MCF 10A (cell line): Measurements from ENCODE around the gene SERPINB5. TPM values are rescaled to one million over a fixed set of nuclear protein-coding genes. Genes with fewer than 3 reads are reported as not detected.
A peak's percentile ranks its signal among the peaks of the same experiment; 100 is the strongest.
"Not testable (repeated sequence)": the region's sequence is repeated elsewhere in the genome, so short reads cannot be mapped to it uniquely, and the experiment has no call there.

Experiments
- BruUV-seq: library from RNA; stranded (reverse); fragments of 400-500 nt; replicated peaks from 2 replicates; lab custom pipeline; 2021; lab: Mats Ljungman, UMichigan
- CTCF ChIA-PET: fragments of 300-600 bp; sonication (Branson Sonifier 250); formaldehyde crosslinking; extraction: SDS; loops from one replicate; lab custom pipeline; 2021; ENCODE audit warnings: antibody characterized with exemption, inconsistent platforms; lab: Yijun Ruan, JAX
- POLR2A ChIA-PET: fragments of 300-600, 350-650 bp; sonication (Branson Sonifier 250); formaldehyde crosslinking; extraction: SDS; loops from one replicate; lab custom pipeline; 2020; ENCODE audit warnings: antibody characterized with exemption, inconsistent platforms; lab: Yijun Ruan, JAX
- DNase-seq: peaks from one replicate; pipeline ENCODE4 v3.0.0-alpha.2; 2018; ENCODE audit not compliant: unreplicated experiment
- H3K27ac Mint-ChIP-seq: one replicate; pipeline ENCODE4 v1.8.0; 2022; ENCODE audit warnings: mild to moderate bottlenecking, low read depth, mixed read lengths; ENCODE audit not compliant: unreplicated experiment
- H3K27me3 Mint-ChIP-seq: one replicate; pipeline ENCODE4 v1.8.0; 2022; ENCODE audit warnings: mixed read lengths; ENCODE audit not compliant: insufficient read depth, unreplicated experiment
- H3K36me3 Mint-ChIP-seq: one replicate; pipeline ENCODE4 v1.8.0; 2022; ENCODE audit warnings: mild to moderate bottlenecking, moderate library complexity, mixed read lengths; ENCODE audit not compliant: insufficient read depth, unreplicated experiment
- H3K4me1 Mint-ChIP-seq: one replicate; pipeline ENCODE4 v1.8.0; 2022; ENCODE audit warnings: mixed read lengths; ENCODE audit not compliant: insufficient read depth, unreplicated experiment
- H3K4me3 Mint-ChIP-seq: one replicate; pipeline ENCODE4 v1.8.0; 2022; ENCODE audit warnings: mild to moderate bottlenecking, moderate library complexity, mixed read lengths; ENCODE audit not compliant: unreplicated experiment
- H3K9me3 Mint-ChIP-seq: one replicate; pipeline ENCODE4 v1.8.0; 2022; ENCODE audit warnings: mixed read lengths; ENCODE audit not compliant: unreplicated experiment
- CTCF ChIP-seq: fragments of 200-600 bp; IDR thresholded peaks from one replicate; pipeline ENCODE4 v1.8.0; 2022; ENCODE audit warnings: antibody characterized with exemption, mild to moderate bottlenecking; ENCODE audit not compliant: unreplicated experiment
- intact Hi-C: fragments of 100-400 bp; cut with micrococcal nuclease; formaldehyde crosslinking; loops from 2 replicates; pipeline ENCODE4 v1.14.1; 2022
- total RNA-seq: library from RNA; stranded (reverse); gene quantifications from 2 replicates; pipeline ENCODE4 v1.2.3, GENCODE V29; 2022

SERPINB5 gene
- total RNA-seq, 1 experiment from 2014 or later: 330 TPM

DNA sequence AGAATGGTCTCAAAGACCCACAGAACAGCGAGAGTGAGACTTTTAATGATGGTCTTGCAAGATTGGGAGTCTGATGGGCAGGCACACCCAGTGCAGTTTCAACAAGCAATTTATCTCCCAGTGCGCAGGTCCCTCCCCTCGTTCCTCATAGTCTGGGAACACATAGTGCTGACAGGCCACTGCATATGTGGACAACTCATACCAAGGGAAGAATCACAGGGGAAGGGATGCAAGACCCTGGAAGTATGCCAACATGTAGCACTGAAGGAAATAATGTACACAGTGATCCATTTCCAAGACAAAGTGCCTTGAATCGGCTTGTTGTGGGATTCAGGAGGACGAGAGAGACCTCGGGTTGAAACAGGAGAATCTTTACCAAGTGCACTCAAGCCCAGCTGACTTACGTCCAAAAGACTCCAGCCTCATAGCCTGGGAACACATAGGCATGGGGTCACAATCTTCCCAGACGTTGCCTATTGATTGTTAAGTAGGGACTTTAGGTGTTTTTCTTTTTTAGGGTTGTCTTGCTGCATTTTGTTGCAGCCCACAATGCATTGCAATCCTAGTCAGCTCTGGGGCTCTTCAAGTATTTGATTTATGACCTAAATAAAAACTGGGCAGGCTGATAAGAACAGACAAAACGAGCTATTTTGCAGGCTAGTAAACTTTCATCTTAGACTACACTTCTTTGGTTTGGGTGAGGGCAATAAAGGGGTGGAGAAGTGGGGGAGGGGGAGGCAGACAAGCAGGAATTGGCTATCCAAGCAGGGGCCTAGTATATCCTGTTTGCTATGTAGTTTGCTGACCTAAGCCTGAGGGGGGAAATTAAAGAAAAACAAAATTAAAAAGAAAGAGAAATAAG is 24.7 kb upstream of the SERPINB5 start:
- peaks cover 6% of the 10 kb centered on the region for H3K36me3 Mint-ChIP-seq
- no peak for TF ChIP-seq CTCF
- peak overlapping the region; percentile 68 for H3K4me3 Mint-ChIP-seq
- no peaks in the 10 kb centered on the region for H3K9me3 Mint-ChIP-seq
- DNase-seq: peak; percentile 92
- CTCF ChIA-PET: interaction anchor here (0.7 to 1.6 kb wide), 4 partner anchors 13 to 1119 kb away, joined by 3 to 4 read pairs (median 4); partner anchors contain the start of gene SERPINB5
- intact Hi-C loops: no loop called here
- H3K27me3 Mint-ChIP-seq: no peaks in the 10 kb centered on the region
- H3K4me1 Mint-ChIP-seq: peaks cover 45% of the 10 kb centered on the region
- POLR2A ChIA-PET: interaction anchor here (1.1 to 6.6 kb wide), 13 partner anchors 7 to 101 kb away, joined by 3 to 151 read pairs (median 6); partner anchors contain the start of genes SERPINB5 and VPS4B
- H3K27ac Mint-ChIP-seq: peak overlapping the region; percentile 89
- TSS peak; percentile 54 for BruUV-seq

DNA sequence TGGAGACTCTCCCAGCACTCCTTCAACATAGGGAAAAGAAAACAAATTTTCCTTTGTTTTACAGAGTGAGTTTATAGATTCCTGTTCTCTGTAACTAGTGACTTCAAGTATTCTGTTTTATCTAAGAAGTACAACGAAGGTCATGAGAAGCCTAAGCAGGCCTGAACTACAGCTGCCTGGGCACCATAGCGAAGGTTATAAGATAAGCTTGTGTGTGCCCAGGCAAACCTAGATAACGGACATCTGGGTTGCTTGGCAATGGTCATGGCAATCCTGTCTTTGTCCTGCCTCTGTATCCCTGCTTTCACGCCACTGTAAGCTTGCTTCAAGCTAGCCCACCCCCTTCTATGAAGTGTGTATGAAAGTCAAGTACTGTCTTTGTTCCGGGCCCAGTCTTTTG is 24.0 kb upstream of the SERPINB5 start:
- peak overlapping the region; percentile 89 for H3K27ac Mint-ChIP-seq
- H3K9me3 Mint-ChIP-seq, BruUV-seq, H3K36me3 Mint-ChIP-seq, intact Hi-C loops, DNase-seq, H3K4me3 Mint-ChIP-seq, H3K27me3 Mint-ChIP-seq: not testable (repeated sequence)
- POLR2A ChIA-PET: interaction anchor here (0.6 to 6.6 kb wide), 11 partner anchors 7 to 222 kb away, joined by 3 to 151 read pairs (median 6); partner anchors contain the start of genes KDSR, SERPINB5 and VPS4B
- H3K4me1 Mint-ChIP-seq: peaks cover 45% of the 10 kb centered on the region
- CTCF ChIA-PET: interaction anchor here (0.8 to 1.6 kb wide), 3 partner anchors 14 to 24 kb away, joined by 3 to 4 read pairs (median 4); partner anchors contain the start of gene SERPINB5

DNA sequence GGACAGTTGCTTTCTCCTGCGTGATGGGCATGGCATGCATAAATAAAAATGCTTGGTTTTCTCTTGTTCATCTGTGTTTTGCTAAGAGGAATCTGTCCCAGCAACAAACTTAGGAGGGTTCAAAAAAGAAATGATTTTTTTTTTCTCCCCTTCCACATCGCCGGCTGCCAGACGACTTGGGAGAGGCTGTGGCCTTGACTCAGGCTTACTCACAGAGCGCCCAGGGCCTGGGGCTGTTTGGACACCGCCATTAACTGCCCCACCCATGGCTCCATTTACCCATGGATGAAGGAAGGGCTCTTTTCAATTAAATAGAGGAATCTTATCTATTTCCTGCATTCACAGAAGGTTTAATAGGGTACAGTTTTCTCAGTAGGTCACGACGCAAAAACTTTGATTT is 22.3 kb upstream of the SERPINB5 start:
- peaks cover 6% of the 10 kb centered on the region for H3K36me3 Mint-ChIP-seq
- H3K4me1 Mint-ChIP-seq: peaks cover 45% of the 10 kb centered on the region
- no peaks in the 10 kb centered on the region for H3K9me3 Mint-ChIP-seq
- intact Hi-C loops: no loop called here
- H3K27me3 Mint-ChIP-seq: no peaks in the 10 kb centered on the region
- peak overlapping the region; percentile 89 for H3K27ac Mint-ChIP-seq
- no peak for TF ChIP-seq CTCF
- ChIA-PET POLR2A (interaction anchor here (0.7 to 6.6 kb wide), 12 partner anchors 9 to 87 kb away, joined by 3 to 151 read pairs (median 4); partner anchors contain the start of genes KDSR, SERPINB5 and VPS4B), CTCF (interaction anchor here (0.7 to 1.5 kb wide), 3 partner anchors 11 to 124 kb away, joined by 3 to 4 read pairs (median 3); no protein-coding TSS in a partner anchor)
- peak overlapping the region; percentile 17 for H3K4me3 Mint-ChIP-seq
- no TSS peak for BruUV-seq
- peak; percentile 86 for DNase-seq

- H3K4me1 Mint-ChIP-seq: peaks cover 27% of the 10 kb centered on the region
- peaks cover 6% of the 10 kb centered on the region for H3K36me3 Mint-ChIP-seq
- no TSS peak for BruUV-seq
- H3K9me3 Mint-ChIP-seq: no peaks in the 10 kb centered on the region
- H3K27ac Mint-ChIP-seq: no peak overlapping the region
- ChIA-PET CTCF (interaction anchor here (0.9 kb wide), 1 partner anchor 49 kb away, joined by 3 read pairs; no protein-coding TSS in a partner anchor), POLR2A (interaction anchor here (0.8 to 6.6 kb wide), 6 partner anchors 10 to 92 kb away, joined by 3 to 91 read pairs (median 12); partner anchors contain the start of gene SERPINB5)
- H3K27me3 Mint-ChIP-seq: no peaks in the 10 kb centered on the region
- intact Hi-C loops: no loop called here
- no peak for TF ChIP-seq CTCF
- DNase-seq: no peak
- no peak overlapping the region for H3K4me3 Mint-ChIP-seq
Measured at GRCh38 chr18:63457977-63458376, 18.8 kb upstream of the SERPINB5 start.
